Breast epithelium (tissue), 4 donors: ENCODE results near the gene SPOUT1. TPM values are rescaled to one million over a fixed set of nuclear protein-coding genes. Genes with fewer than 3 reads are reported as not detected.

Source experiments
- DNase-seq, 2 donors: peaks; one replicate each; pipeline ENCODE4 v3.0.0-alpha.2; 2019; ENCODE audit warnings: low spot score in 2 of 2
- H3K27ac ChIP-seq, 2 donors: fragments of 200-600 bp; sonication (generic) in 1 of 2; one replicate each; pipeline ENCODE4 v1.5.1; 2016 to 2019; ENCODE audit warnings: mild to moderate bottlenecking in 1 of 2
- H3K27me3 ChIP-seq, 2 donors: fragments of 200-600 bp; sonication (generic) in 1 of 2; one replicate each; pipeline versions ENCODE4 v1.5.1 to v1.6.0; 2017 to 2019; ENCODE audit warnings: control low read depth in 1 of 2, mild to moderate bottlenecking in 1 of 2
- H3K36me3 ChIP-seq: fragments of 200-600 bp; one replicate; pipeline ENCODE4 v1.5.1; 2019
- H3K4me1 ChIP-seq, 2 donors: fragments of 200-600 bp; sonication (generic); one replicate each; pipeline ENCODE4 v1.5.1; 2016 to 2019; ENCODE audit warnings: control low read depth in 1 of 2
- H3K4me3 ChIP-seq, 3 donors: fragments of 200-600 bp; sonication (generic); 1 replicate in 2 of 3; 2 replicates in 1 of 3; pipeline ENCODE4 v1.5.1; 2016 to 2019; ENCODE audit warnings: mild to moderate bottlenecking in 3 of 3, moderate library complexity in 2 of 3
- H3K9me3 ChIP-seq, 2 donors: fragments of 200-600 bp; sonication (generic) in 1 of 2; one replicate each; pipeline ENCODE4 v1.5.1; 2016 to 2019; ENCODE audit warnings: control low read depth in 1 of 2
- POLR2A ChIP-seq: fragments of 450-650 bp; IDR thresholded peaks from one replicate; pipeline ENCODE4 v1.6.1; 2016; ENCODE audit warnings: antibody characterized with exemption, mild to moderate bottlenecking, moderate library complexity
- POLR2AphosphoS5 ChIP-seq, 3 donors: sonication (generic); formaldehyde crosslinking; IDR thresholded peaks; one replicate each; pipeline ENCODE4 v1.6.1; 2017; ENCODE audit warnings: antibody characterized with exemption in 3 of 3
- intact Hi-C: fragments of 100-400 bp; cut with DNase I; formaldehyde crosslinking; loops from one replicate; pipeline ENCODE4 v1.15.1; 2023; ENCODE audit warnings: low total_unique reads
- total RNA-seq, 3 donors: library from RNA; depleted of rRNA; stranded (reverse); fragments of >200 nt; gene quantifications; one replicate each; pipeline ENCODE4 v1.1.0, GENCODE V29; 2016
- TF ChIP-seq, protein P1 (sequence below), 3 donors: fragments of 450-650 bp; IDR thresholded peaks; one replicate each; pipeline ENCODE4 v1.5.1; 2016 to 2017; ENCODE audit warnings: antibody characterized with exemption in 3 of 3, mild to moderate bottlenecking in 3 of 3, moderate library complexity in 3 of 3

Gene SPOUT1
- total RNA-seq, 3 donors from 2014 or later, result 23.0 to 40.0 (median 31.5) TPM

- H3K9me3 ChIP-seq, result no peaks in the 10 kb centered on the region
- H3K27me3 ChIP-seq, result no peaks in the 10 kb centered on the region
- intact Hi-C loops, result no loop called here
- no peak overlapping the region for H3K4me3 ChIP-seq
- H3K27ac ChIP-seq, result no peak overlapping the region
- no peak for DNase-seq
- no peak for TF ChIP-seq POLR2A
- TF ChIP-seq, protein P1, sequence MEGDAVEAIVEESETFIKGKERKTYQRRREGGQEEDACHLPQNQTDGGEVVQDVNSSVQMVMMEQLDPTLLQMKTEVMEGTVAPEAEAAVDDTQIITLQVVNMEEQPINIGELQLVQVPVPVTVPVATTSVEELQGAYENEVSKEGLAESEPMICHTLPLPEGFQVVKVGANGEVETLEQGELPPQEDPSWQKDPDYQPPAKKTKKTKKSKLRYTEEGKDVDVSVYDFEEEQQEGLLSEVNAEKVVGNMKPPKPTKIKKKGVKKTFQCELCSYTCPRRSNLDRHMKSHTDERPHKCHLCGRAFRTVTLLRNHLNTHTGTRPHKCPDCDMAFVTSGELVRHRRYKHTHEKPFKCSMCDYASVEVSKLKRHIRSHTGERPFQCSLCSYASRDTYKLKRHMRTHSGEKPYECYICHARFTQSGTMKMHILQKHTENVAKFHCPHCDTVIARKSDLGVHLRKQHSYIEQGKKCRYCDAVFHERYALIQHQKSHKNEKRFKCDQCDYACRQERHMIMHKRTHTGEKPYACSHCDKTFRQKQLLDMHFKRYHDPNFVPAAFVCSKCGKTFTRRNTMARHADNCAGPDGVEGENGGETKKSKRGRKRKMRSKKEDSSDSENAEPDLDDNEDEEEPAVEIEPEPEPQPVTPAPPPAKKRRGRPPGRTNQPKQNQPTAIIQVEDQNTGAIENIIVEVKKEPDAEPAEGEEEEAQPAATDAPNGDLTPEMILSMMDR (IDR thresholded peaks at IDR 0.05), result no peak
- TF ChIP-seq POLR2AphosphoS5 (IDR thresholded peaks at IDR 0.05), result no peak
- H3K4me1 ChIP-seq, result no peaks in the 10 kb centered on the region
- H3K36me3 ChIP-seq, result no peaks in the 10 kb centered on the region
Measured at GRCh38 chr9:128835246-128836210, 5.9 kb upstream of the SPOUT1 start.

- no peaks in the 10 kb centered on the region for H3K27me3 ChIP-seq
- no peak overlapping the region for H3K27ac ChIP-seq
- H3K4me3 ChIP-seq, result no peak overlapping the region
- TF ChIP-seq, protein P1 (IDR thresholded peaks at IDR 0.05), result no peak
- TF ChIP-seq POLR2A (no peak), POLR2AphosphoS5 (IDR thresholded peaks at IDR 0.05) (no peak)
- intact Hi-C loops, result no loop called here
- H3K9me3 ChIP-seq, result no peaks in the 10 kb centered on the region
- no peaks in the 10 kb centered on the region for H3K36me3 ChIP-seq
- peaks cover 1 to 4% of the 10 kb centered on the region in 2 donors for H3K4me1 ChIP-seq
- DNase-seq, result no peak
Measured at GRCh38 chr9:128833696-128834095, 4.1 kb upstream of the SPOUT1 start.

DNA sequence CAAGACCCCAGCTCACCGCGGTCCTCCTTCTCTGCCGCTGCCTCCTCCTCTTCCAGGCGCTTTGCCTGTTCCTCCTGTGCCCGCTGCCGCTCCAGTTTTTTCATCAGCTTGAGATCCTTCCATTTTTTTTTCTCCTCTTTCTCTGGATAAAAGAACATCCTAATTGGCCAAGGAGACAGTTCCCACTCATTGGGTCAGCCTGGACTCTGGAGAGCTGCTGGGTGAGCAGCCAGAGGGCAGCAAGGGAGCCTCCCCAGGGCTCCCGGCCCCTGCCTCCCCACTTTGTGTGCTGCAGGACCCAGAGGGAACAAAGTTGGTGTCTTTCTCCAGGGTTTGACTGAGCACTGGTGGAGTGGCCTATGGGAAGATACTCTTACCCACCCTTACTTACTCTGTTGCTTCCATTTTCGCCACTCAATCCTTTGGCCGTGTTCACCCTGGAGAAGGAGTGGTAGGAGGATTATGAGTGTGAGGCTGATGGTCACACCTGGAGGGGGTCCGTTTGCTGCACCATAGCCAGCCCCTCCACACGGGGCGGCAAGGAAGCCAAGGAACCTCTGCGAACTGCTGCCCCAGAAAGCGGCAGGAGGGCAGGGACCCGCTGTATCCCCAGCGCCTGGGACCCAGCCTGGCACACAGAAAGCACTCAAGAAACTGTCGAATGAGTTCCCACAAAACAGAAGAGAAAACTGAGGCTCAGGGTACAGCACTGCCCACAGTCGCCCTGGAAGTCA is 708 bp downstream of the SPOUT1 start:
- H3K27me3 ChIP-seq, result no peaks in the 10 kb centered on the region
- intact Hi-C loops, result no loop called here
- peak overlapping the region; percentile 62 to 83 for H3K27ac ChIP-seq
- no peaks in the 10 kb centered on the region for H3K36me3 ChIP-seq
- peaks cover 3 to 8% of the 10 kb centered on the region in 2 donors for H3K4me1 ChIP-seq
- peak overlapping the region; percentile 69 to 88 (median 73) for H3K4me3 ChIP-seq
- no peaks in the 10 kb centered on the region for H3K9me3 ChIP-seq
- no peak for TF ChIP-seq POLR2A
- TF ChIP-seq POLR2AphosphoS5 (IDR thresholded peaks at IDR 0.05), result no peak
- TF ChIP-seq, protein P1 (IDR thresholded peaks at IDR 0.05), result no peak
- no peak for DNase-seq

GRCh38 chr9:128828267-128828666 is 1.3 kb downstream of the SPOUT1 start:
- peak overlapping the region in 1 of 3 donors; percentile 88 for H3K4me3 ChIP-seq
- no peak for DNase-seq
- intact Hi-C loops, result no loop called here
- no peaks in the 10 kb centered on the region for H3K27me3 ChIP-seq
- H3K4me1 ChIP-seq, result peaks cover 3 to 8% of the 10 kb centered on the region in 2 donors
- TF ChIP-seq POLR2AphosphoS5 (IDR thresholded peaks at IDR 0.05) (no peak), POLR2A (no peak)
- TF ChIP-seq, protein P1 (IDR thresholded peaks at IDR 0.05), result no peak
- no peaks in the 10 kb centered on the region for H3K36me3 ChIP-seq
- no peak overlapping the region for H3K27ac ChIP-seq
- H3K9me3 ChIP-seq, result no peaks in the 10 kb centered on the region
